Measurements from ENCODE around the gene INHBC.

INHBC gene

DNA sequence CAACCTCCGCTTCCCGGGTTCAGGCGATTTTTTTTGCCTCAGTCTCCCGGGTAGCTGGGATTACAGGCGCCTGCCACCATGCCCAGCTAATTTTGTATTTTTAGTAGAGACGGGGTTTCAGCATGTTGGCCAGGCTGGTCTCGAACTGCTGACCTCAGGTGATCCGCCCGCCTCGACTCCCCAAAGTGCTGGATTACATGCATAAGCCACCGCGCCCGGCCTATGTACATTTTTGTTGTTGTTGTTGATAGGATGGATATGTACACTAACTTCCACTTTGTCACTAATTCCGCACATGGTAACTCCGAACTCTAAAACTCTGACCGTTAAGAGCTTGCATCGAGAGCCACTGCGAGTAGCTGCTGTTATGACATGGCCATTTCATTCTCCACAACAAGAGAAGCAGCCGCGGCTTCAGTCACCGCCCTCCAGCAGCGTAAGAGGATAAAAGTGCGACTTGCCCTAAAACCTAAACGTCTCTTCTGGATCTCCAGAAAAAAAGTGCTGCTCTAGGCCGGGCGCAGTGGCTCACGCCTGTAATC, 52.5 kb downstream of the INHBC start:
- TF ChIP-seq SPI1 (IDR thresholded peaks at IDR 0.05; ENCODE audit: borderline replicate concordance, low read depth) (no peak), GABPA (IDR thresholded peaks at IDR 0.05; ENCODE audit: low read depth) (no peak), REST (IDR thresholded peaks at IDR 0.05; ENCODE audit: insufficient replicate concordance, low read depth) (no peak), POLR2AphosphoS5 (IDR thresholded peaks at IDR 0.05; ENCODE audit: low read depth) (no peak)
- TF ChIP-seq, protein P1, sequence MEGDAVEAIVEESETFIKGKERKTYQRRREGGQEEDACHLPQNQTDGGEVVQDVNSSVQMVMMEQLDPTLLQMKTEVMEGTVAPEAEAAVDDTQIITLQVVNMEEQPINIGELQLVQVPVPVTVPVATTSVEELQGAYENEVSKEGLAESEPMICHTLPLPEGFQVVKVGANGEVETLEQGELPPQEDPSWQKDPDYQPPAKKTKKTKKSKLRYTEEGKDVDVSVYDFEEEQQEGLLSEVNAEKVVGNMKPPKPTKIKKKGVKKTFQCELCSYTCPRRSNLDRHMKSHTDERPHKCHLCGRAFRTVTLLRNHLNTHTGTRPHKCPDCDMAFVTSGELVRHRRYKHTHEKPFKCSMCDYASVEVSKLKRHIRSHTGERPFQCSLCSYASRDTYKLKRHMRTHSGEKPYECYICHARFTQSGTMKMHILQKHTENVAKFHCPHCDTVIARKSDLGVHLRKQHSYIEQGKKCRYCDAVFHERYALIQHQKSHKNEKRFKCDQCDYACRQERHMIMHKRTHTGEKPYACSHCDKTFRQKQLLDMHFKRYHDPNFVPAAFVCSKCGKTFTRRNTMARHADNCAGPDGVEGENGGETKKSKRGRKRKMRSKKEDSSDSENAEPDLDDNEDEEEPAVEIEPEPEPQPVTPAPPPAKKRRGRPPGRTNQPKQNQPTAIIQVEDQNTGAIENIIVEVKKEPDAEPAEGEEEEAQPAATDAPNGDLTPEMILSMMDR (IDR thresholded peaks at IDR 0.05; ENCODE audit: insufficient read depth, low read length): no peak
- H3K27me3 ChIP-seq (ENCODE audit: insufficient read depth, poor library complexity, severe bottlenecking): no peaks in the 10 kb centered on the region

DNA sequence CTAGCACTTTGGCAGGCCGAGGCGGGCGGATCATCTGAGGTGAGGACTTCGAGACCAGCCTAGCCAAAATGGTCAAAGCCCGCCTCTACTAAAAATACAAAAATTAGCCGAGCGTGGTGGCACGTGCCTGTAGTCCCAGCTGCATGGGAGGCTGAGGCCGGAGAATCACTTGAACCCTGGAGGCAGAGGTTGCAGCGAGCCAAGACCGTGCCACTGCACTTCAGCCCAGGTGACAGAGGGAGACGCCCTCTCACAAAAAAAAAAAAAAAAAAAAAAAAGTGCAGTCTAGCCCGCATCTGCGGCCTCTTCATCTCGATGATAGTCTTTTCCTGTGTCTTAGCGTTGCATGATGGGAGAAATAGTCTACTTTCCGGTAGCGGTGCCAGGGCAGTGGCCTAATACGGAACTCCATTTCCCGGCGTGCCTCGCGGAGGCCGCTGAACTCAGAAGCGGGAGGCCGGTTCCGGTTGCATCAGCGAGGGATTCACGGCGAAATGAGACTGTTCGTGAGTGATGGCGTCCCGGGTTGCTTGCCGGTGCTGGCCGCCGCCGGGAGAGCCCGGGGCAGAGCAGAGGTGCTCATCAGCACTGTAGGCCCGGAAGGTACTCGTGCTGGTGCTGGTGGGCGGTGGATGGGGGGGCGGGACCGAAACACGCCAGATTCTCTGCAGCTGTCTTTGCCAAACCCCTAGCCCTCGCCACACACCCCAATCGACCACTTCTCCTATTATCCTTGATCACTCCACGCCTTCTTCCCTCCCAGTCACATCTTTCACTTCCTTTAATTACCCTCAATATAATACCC, 53.2 kb downstream of the INHBC start, which contains the start of gene MARS1:
MARS1 (plus strand) TSS at position 472 of the 805 bp plus-strand sequence; CDS start at position 495, 23 bp downstream.
- DNase-seq (ENCODE audit: low read depth in 1 of 2, low spot score in 1 of 2): peak; percentile 96 to 98
- TF ChIP-seq, protein P1 (IDR thresholded peaks at IDR 0.05; ENCODE audit: insufficient read depth, low read length): no peak
- TF ChIP-seq REST (IDR thresholded peaks at IDR 0.05; ENCODE audit: insufficient replicate concordance, low read depth): peak; percentile 53
- peak; percentile 69; the same call in 1 of the 2 replicates for TF ChIP-seq SPI1 (IDR thresholded peaks at IDR 0.05; ENCODE audit: borderline replicate concordance, low read depth)
- TF ChIP-seq GABPA (IDR thresholded peaks at IDR 0.05; ENCODE audit: low read depth): peak; percentile 88
- peak; percentile 91 for TF ChIP-seq POLR2AphosphoS5 (IDR thresholded peaks at IDR 0.05; ENCODE audit: low read depth)

More for the DNA sequence above, 52.5 kb downstream of the INHBC start:
- Histone ChIP-seq H3K4me3 (replicated peaks; ENCODE audit: insufficient read depth, low read length) (0 out of 2 replicates have a peak overlapping the region, but pooled peaks have one; percentile 4), H3K27ac (replicated peaks) (peak overlapping the region; percentile 21; the same call in 1 of the 2 replicates)
- DNase-seq (ENCODE audit: low read depth in 1 of 2, low spot score in 1 of 2): no peak

GRCh38 chr12:57488402-57489156, 54.0 kb downstream of the INHBC start:
- Histone ChIP-seq H3K27ac (replicated peaks) (peak overlapping the region; percentile 84), H3K4me3 (replicated peaks; ENCODE audit: insufficient read depth, low read length) (peak overlapping the region; percentile 93), H3K27me3 (ENCODE audit: insufficient read depth, poor library complexity, severe bottlenecking) (no peaks in the 10 kb centered on the region)
- no peak for TF ChIP-seq GABPA (IDR thresholded peaks at IDR 0.05; ENCODE audit: low read depth)
- TF ChIP-seq SPI1 (IDR thresholded peaks at IDR 0.05; ENCODE audit: borderline replicate concordance, low read depth): no peak
- no peak for DNase-seq (ENCODE audit: low read depth in 1 of 2, low spot score in 1 of 2)

More for the DNA sequence above, 53.2 kb downstream of the INHBC start, which contains the start of gene MARS1:
- Histone ChIP-seq H3K27ac (replicated peaks) (peak within 1 kb of the TSS; percentile 84), H3K27me3 (ENCODE audit: insufficient read depth, poor library complexity, severe bottlenecking) (no peaks in the 10 kb centered on the region), H3K4me3 (replicated peaks; ENCODE audit: insufficient read depth, low read length) (peak within 1 kb of the TSS; percentile 93)

All from HL-60 (cell line).